SK-N-SH (cell line): ENCODE results near the gene RAD52. TPM values are rescaled to one million over a fixed set of nuclear protein-coding genes. Genes with fewer than 3 reads are reported as not detected.

Experiments
- CTCF ChIA-PET: fragments of 300-600, 350-600 bp; formaldehyde crosslinking; extraction: SDS; loops from one replicate; lab custom pipeline; 2021; lab: Yijun Ruan, JAX
- POLR2A ChIA-PET: fragments of 350-600 bp; sonication (Branson Sonifier 250); formaldehyde crosslinking; extraction: SDS; loops from one replicate; lab custom pipeline; 2020; ENCODE audit warnings: antibody characterized with exemption, inconsistent platforms; lab: Yijun Ruan, JAX
- DNase-seq: peaks from one replicate; pipeline ENCODE4 v3.0.0; 2012
- H2AFZ ChIP-seq: fragments of 200-600 bp; sonication (generic); 2 replicates; pipeline ENCODE4 v1.8.1; 2016; ENCODE audit warnings: antibody characterized with exemption, mild to moderate bottlenecking, low read depth
- H3F3A ChIP-seq: fragments of 200-600 bp; sonication (generic); replicated peaks from 2 replicates; pipeline ENCODE3; 2016; ENCODE audit warnings: antibody characterized with exemption, mild to moderate bottlenecking; ENCODE audit not compliant: insufficient read depth
- H3K27ac ChIP-seq, 2 experiments: fragments of 200-500 bp in 1 of 2; fragments of 200-600 bp in 1 of 2; sonication (Bioruptor generic) in 1 of 2; sonication (generic), shearing (Covaris generic) in 1 of 2; 2 replicates each; pipeline versions ENCODE4 v1.5.1 to v1.6.1; 2014 to 2016; ENCODE audit warnings: low read depth in 2 of 2, inconsistent platforms in 1 of 2, low read length in 1 of 2, mild to moderate bottlenecking in 1 of 2, mixed read lengths in 1 of 2
- H3K27me3 ChIP-seq: fragments of 200-600 bp; sonication (generic), shearing (Covaris generic); 2 replicates; pipeline ENCODE4 v1.6.1; 2016; ENCODE audit warnings: mixed run types; ENCODE audit not compliant: insufficient read depth
- H3K36me3 ChIP-seq, 2 experiments: fragments of 200-500 bp in 1 of 2; fragments of 200-600 bp in 1 of 2; sonication (Bioruptor generic) in 1 of 2; sonication (generic) in 1 of 2; replicated peaks in 1 of 2; 2 replicates each; pipeline versions ENCODE3 to v1.5.1; 2014 to 2016; ENCODE audit warnings: low read length in 1 of 2, mild to moderate bottlenecking in 1 of 2; ENCODE audit not compliant: insufficient read depth in 2 of 2, control insufficient read depth in 1 of 2
- H3K4me1 ChIP-seq, 2 experiments: fragments of 200-500 bp in 1 of 2; fragments of 200-600 bp in 1 of 2; sonication (Bioruptor generic) in 1 of 2; sonication (generic), shearing (Covaris generic) in 1 of 2; 2 replicates each; pipeline versions ENCODE4 v1.5.1 to v1.6.1; 2014 to 2016; ENCODE audit warnings: low read depth in 1 of 2, low read length in 1 of 2, mixed run types in 1 of 2; ENCODE audit not compliant: insufficient read depth in 2 of 2, control insufficient read depth in 1 of 2
- H3K4me2 ChIP-seq: fragments of 200-600 bp; sonication (generic), shearing (Covaris generic); 2 replicates; pipeline ENCODE4 v1.6.1; 2017; ENCODE audit warnings: mixed run types
- H3K4me3 ChIP-seq, 2 experiments: fragments of 200-500 bp in 1 of 2; fragments of 200-600 bp in 1 of 2; sonication (Bioruptor generic) in 1 of 2; sonication (generic), shearing (Covaris generic) in 1 of 2; 2 replicates each; pipeline versions ENCODE4 v1.5.1 to v1.8.1; 2014 to 2016; ENCODE audit warnings: low read depth in 2 of 2, inconsistent platforms in 1 of 2, low read length in 1 of 2, mild to moderate bottlenecking in 1 of 2, mixed read lengths in 1 of 2, moderate library complexity in 1 of 2
- H3K79me2 ChIP-seq: fragments of 200-600 bp; sonication (generic); 2 replicates; pipeline ENCODE4 v1.8.1; 2017; ENCODE audit warnings: mild to moderate bottlenecking; ENCODE audit not compliant: insufficient read depth
- H3K9ac ChIP-seq: fragments of 200-600 bp; sonication (generic); 2 replicates; pipeline ENCODE4 v1.6.1; 2017; ENCODE audit warnings: mixed run types
- H3K9me2 ChIP-seq: fragments of 200-600 bp; sonication (generic); 2 replicates; pipeline ENCODE4 v1.6.1; 2017; ENCODE audit warnings: mixed run types
- H3K9me3 ChIP-seq: fragments of 200-600 bp; sonication (generic); 2 replicates; pipeline ENCODE4 v1.6.1; 2017; ENCODE audit warnings: mixed run types, mild to moderate bottlenecking, moderate library complexity
- H4K20me1 ChIP-seq: fragments of 200-600 bp; sonication (generic); 2 replicates; pipeline ENCODE4 v1.6.1; 2017; ENCODE audit warnings: mild to moderate bottlenecking, mixed run types; ENCODE audit not compliant: insufficient read depth
- CTCF ChIP-seq: fragments of 200-600 bp; sonication (generic); IDR thresholded peaks from 2 replicates; pipeline ENCODE4 v1.6.1; 2017; ENCODE audit warnings: antibody characterized with exemption, mild to moderate bottlenecking, moderate library complexity
- ELF1 ChIP-seq: IDR thresholded peaks from 2 replicates; pipeline ENCODE4 v1.4.0; 2012
- FOSL2 ChIP-seq: IDR thresholded peaks from 2 replicates; pipeline ENCODE4 v1.4.0; 2012; ENCODE audit warnings: low read depth, mild to moderate bottlenecking, moderate library complexity, borderline replicate concordance
- FOXM1 ChIP-seq: IDR thresholded peaks from 2 replicates; pipeline ENCODE4 v1.4.0; 2012; ENCODE audit warnings: low read depth, mild to moderate bottlenecking
- GATA2 ChIP-seq: sonication (generic); formaldehyde crosslinking; IDR thresholded peaks from 2 replicates; pipeline ENCODE4 v1.5.0; 2020; ENCODE audit warnings: mild to moderate bottlenecking, missing genetic modification reagents
- NFIC ChIP-seq: IDR thresholded peaks from 2 replicates; pipeline ENCODE4 v1.4.0; 2012; ENCODE audit warnings: borderline replicate concordance
- RAD21 ChIP-seq: IDR thresholded peaks from 2 replicates; pipeline ENCODE4 v1.6.1; 2012; ENCODE audit warnings: mild to moderate bottlenecking, low read length
- REST ChIP-seq: IDR thresholded peaks from 2 replicates; pipeline ENCODE4 v1.6.1; 2012; ENCODE audit warnings: mild to moderate bottlenecking, low read depth, low read length, moderate library complexity
- TCF12 ChIP-seq: IDR thresholded peaks from 2 replicates; pipeline ENCODE4 v1.4.0; 2012
- TEAD4 ChIP-seq: IDR thresholded peaks from 2 replicates; pipeline ENCODE4 v1.4.0; 2012; ENCODE audit warnings: mild to moderate bottlenecking, borderline replicate concordance; ENCODE audit not compliant: insufficient read depth
- WGBS: methylation state at CpG from one replicate; pipeline ENCODE4 v1.1.6; 2017; ENCODE audit warnings: low lambda C conversion rate; 5-methylcytosine and 5-hydroxymethylcytosine counted together
- polyA plus RNA-seq, 3 experiments: library from polyadenylated mRNA; depleted of rRNA; stranded (reverse); fragments of >200 nt; gene quantifications; 2 replicates each; pipeline ENCODE4 v1.2.3, GENCODE V29; 2012
- TF ChIP-seq, protein P1 (sequence below): IDR thresholded peaks from 2 replicates; pipeline ENCODE4 v1.4.0; 2012; ENCODE audit warnings: low read depth, borderline replicate concordance

RAD52 gene
- polyA plus RNA-seq, 1 of the 3 experiments (the other 2 are of a cell fraction), result 11.2 TPM

DNA sequence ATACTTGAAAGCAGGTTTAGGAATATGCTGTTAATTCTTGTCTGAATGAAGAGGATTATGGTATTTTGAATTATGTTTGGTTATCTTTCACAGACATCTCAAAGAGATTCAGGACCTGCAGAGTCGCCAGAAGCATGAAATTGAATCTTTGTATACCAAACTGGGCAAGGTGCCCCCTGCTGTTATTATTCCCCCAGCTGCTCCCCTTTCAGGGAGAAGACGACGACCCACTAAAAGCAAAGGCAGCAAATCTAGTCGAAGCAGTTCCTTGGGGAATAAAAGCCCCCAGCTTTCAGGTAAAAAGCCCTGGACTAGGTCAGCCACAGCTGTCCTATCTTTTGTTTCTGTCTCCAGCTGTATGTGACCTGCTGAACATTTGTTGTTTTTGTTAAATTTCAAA is 52.1 kb downstream of the RAD52 start:
- Histone ChIP-seq H3F3A (peaks cover 19% of the 10 kb centered on the region), H3K9me2 (no peaks in the 10 kb centered on the region), H3K36me3 (peaks cover 60 to 74% of the 10 kb centered on the region in 2 experiments), H2AFZ (no peak overlapping the region), H3K4me3 (no peak overlapping the region), H4K20me1 (no peaks in the 10 kb centered on the region), H3K27me3 (no peaks in the 10 kb centered on the region), H3K4me1 (peaks cover 9 to 12% of the 10 kb centered on the region in 2 experiments; a peak in 3 of 4 replicates), H3K79me2 (no peaks in the 10 kb centered on the region), H3K9ac (no peak overlapping the region), H3K9me3 (no peaks in the 10 kb centered on the region), H3K4me2 (no peak overlapping the region), H3K27ac (peak overlapping the region in 1 of 2 experiments; percentile 80; a peak in 2 of 4 replicates)
- WGBS, result 74% methylated on average over 4 of the region's 4 CpGs
- CTCF ChIA-PET, result interaction anchor here (0.6 to 2.6 kb wide), 7 partner anchors 8 to 327 kb away, joined by 3 to 5 read pairs (median 3); partner anchors contain the start of gene RAD52
- POLR2A ChIA-PET, result no interaction called here
- DNase-seq, result peak; percentile 31
- no peak for TF ChIP-seq TCF12
- TF ChIP-seq RAD21, result peak; percentile 18; the same call in 1 of the 2 replicates

- ChIA-PET CTCF (interaction anchor here (0.6 to 1.3 kb wide), 4 partner anchors 8 to 145 kb away, joined by 3 to 5 read pairs (median 3); partner anchors contain the start of gene RAD52), POLR2A (no interaction called here)
- H4K20me1 ChIP-seq, result no peaks in the 10 kb centered on the region
- no peaks in the 10 kb centered on the region for H3K9me3 ChIP-seq
- H3K9me2 ChIP-seq, result no peaks in the 10 kb centered on the region
- no peak overlapping the region for H3K9ac ChIP-seq
- no peak for DNase-seq
- H3K4me2 ChIP-seq, result no peak overlapping the region
- no peak overlapping the region for H2AFZ ChIP-seq
- 98% methylated on average over 3 of the region's 4 CpGs for WGBS
- no peaks in the 10 kb centered on the region for H3K79me2 ChIP-seq
- H3K27me3 ChIP-seq, result no peaks in the 10 kb centered on the region
- H3K36me3 ChIP-seq, result peaks cover 60 to 67% of the 10 kb centered on the region in 2 experiments
- no peak overlapping the region for H3K4me3 ChIP-seq
- peaks cover 9 to 12% of the 10 kb centered on the region in 2 experiments; a peak in 3 of 4 replicates for H3K4me1 ChIP-seq
- H3K27ac ChIP-seq, result 0 out of 4 replicates have a peak overlapping the region, but pooled peaks have one; percentile 18 to 27
- peaks cover 19% of the 10 kb centered on the region for H3F3A ChIP-seq
- TF ChIP-seq FOXM1 (no peak), CTCF (no peak), ELF1 (no peak), TEAD4 (no peak)
Measured at GRCh38 chr12:896031-896430, 53.5 kb downstream of the RAD52 start.

GRCh38 chr12:894226-894625 is 55.3 kb downstream of the RAD52 start:
- TF ChIP-seq TCF12 (no peak), REST (no peak), GATA2 (no peak), CTCF (no peak), NFIC (no peak), FOSL2 (no peak)
- TF ChIP-seq, protein P1, sequence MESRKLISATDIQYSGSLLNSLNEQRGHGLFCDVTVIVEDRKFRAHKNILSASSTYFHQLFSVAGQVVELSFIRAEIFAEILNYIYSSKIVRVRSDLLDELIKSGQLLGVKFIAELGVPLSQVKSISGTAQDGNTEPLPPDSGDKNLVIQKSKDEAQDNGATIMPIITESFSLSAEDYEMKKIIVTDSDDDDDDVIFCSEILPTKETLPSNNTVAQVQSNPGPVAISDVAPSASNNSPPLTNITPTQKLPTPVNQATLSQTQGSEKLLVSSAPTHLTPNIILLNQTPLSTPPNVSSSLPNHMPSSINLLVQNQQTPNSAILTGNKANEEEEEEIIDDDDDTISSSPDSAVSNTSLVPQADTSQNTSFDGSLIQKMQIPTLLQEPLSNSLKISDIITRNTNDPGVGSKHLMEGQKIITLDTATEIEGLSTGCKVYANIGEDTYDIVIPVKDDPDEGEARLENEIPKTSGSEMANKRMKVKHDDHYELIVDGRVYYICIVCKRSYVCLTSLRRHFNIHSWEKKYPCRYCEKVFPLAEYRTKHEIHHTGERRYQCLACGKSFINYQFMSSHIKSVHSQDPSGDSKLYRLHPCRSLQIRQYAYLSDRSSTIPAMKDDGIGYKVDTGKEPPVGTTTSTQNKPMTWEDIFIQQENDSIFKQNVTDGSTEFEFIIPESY, result no peak
- Histone ChIP-seq H3K27me3 (no peaks in the 10 kb centered on the region), H3K27ac (no peak overlapping the region), H3K36me3 (peaks cover 55 to 63% of the 10 kb centered on the region in 2 experiments), H3F3A (peaks cover 23% of the 10 kb centered on the region), H2AFZ (no peak overlapping the region), H3K4me2 (no peak overlapping the region), H3K9ac (no peak overlapping the region), H4K20me1 (no peaks in the 10 kb centered on the region), H3K9me2 (no peaks in the 10 kb centered on the region), H3K9me3 (no peaks in the 10 kb centered on the region), H3K4me1 (peaks cover 9 to 12% of the 10 kb centered on the region in 2 experiments; a peak in 3 of 4 replicates), H3K79me2 (no peaks in the 10 kb centered on the region), H3K4me3 (no peak overlapping the region)
- CTCF ChIA-PET, result interaction anchor here (0.8 to 1.2 kb wide), 6 partner anchors 78 to 452 kb away, joined by 3 to 4 read pairs (median 3); no protein-coding TSS in a partner anchor
- no peak for DNase-seq
- POLR2A ChIA-PET, result no interaction called here
